ENCODE results near the gene LTO1. TPM values are rescaled to one million over a fixed set of nuclear protein-coding genes. Genes with fewer than 3 reads are reported as not detected.

LTO1 gene
- polyA plus RNA-seq, 1 of the 3 experiments (the other 2 are of a cell fraction): 30.8 TPM

DNA sequence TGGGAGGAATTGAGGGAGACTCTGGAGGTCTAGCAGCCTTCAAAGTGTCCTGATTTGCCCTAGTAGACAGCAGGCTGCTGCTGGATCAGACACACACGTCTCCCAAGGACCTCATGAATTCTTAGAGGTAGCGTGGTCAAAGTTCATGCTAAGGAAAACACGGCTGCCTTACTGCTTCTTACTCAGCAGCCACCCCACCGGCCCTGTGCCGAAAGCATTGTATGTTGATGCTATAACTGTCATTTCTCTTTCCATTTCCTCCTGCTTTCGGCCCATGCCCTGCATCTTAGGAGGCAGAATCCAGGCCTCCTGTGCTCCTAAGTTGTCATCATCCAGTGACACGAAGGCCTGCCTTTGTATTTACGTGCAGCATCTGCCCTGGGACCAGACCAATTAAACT lies 44.7 kb downstream of the LTO1 start:
- POLR2A ChIA-PET: no interaction called here
- WGBS (ENCODE audit: low lambda C conversion rate): 63% methylated on average over 8 of the region's 8 CpGs
- CTCF ChIA-PET: no interaction called here

DNA sequence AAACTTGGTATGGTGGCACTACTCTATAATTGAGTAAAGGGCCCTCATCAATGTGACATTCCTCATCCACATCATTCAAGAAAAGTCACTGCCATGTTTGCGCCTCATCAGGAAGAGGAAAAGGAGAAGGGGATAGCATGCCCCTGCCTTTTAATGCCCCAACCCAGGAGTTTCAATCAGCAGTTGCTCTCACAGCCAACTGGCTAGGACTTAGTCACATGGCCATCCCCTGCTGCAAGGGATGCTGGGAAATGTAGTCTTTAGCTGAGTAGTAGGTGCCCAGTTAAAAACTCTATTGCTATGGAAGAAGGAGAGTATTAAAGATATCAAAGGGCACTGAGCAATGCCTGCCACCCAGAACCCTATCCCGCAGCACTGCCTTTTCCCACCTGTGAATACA lies 45.1 kb downstream of the LTO1 start:
- Histone ChIP-seq H3F3A (replicated peaks; ENCODE audit: insufficient read depth) (no peaks in the 10 kb centered on the region), H3K4me3 (ENCODE audit: low read depth in 2 of 2, low read length in 1 of 2) (no peak overlapping the region), H4K20me1 (ENCODE audit: insufficient read depth) (no peaks in the 10 kb centered on the region), H3K36me3 (replicated peaks in 1 of 2; ENCODE audit: control insufficient read depth in 1 of 2, insufficient read depth in 2 of 2, low read length in 1 of 2) (no peaks in the 10 kb centered on the region), H2AFZ (ENCODE audit: low read depth) (no peak overlapping the region), H3K27me3 (ENCODE audit: insufficient read depth) (no peaks in the 10 kb centered on the region), H3K9me2 (no peaks in the 10 kb centered on the region), H3K9me3 (no peaks in the 10 kb centered on the region; the same call in 1 of the 2 replicates), H3K27ac (ENCODE audit: low read depth in 2 of 2, low read length in 1 of 2) (no peak overlapping the region), H3K4me2 (no peak overlapping the region), H3K79me2 (ENCODE audit: insufficient read depth) (no peaks in the 10 kb centered on the region), H3K9ac (no peak overlapping the region), H3K4me1 (ENCODE audit: control insufficient read depth in 1 of 2, insufficient read depth in 2 of 2, low read depth in 1 of 2, low read length in 1 of 2) (peaks cover 2 to 12% of the 10 kb centered on the region in 2 experiments; a peak in 3 of 4 replicates)
- no peak for DNase-seq
- CTCF ChIA-PET: no interaction called here
- TF ChIP-seq SIN3A (IDR thresholded peaks at IDR 0.05; ENCODE audit: borderline replicate concordance, low read depth, low read length) (no peak), RCOR1 (IDR thresholded peaks at IDR 0.05; ENCODE audit: low read length) (no peak), NFIC (IDR thresholded peaks at IDR 0.05; ENCODE audit: borderline replicate concordance) (no peak), CHD2 (IDR thresholded peaks at IDR 0.05; ENCODE audit: low read length, partially characterized antibody) (no peak), TEAD4 (IDR thresholded peaks at IDR 0.05; ENCODE audit: borderline replicate concordance, insufficient read depth) (no peak)
- TF ChIP-seq, protein P1, sequence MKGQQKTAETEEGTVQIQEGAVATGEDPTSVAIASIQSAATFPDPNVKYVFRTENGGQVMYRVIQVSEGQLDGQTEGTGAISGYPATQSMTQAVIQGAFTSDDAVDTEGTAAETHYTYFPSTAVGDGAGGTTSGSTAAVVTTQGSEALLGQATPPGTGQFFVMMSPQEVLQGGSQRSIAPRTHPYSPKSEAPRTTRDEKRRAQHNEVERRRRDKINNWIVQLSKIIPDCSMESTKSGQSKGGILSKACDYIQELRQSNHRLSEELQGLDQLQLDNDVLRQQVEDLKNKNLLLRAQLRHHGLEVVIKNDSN (IDR thresholded peaks at IDR 0.05; ENCODE audit: borderline replicate concordance, low read depth): peak; percentile 80; the same call in 1 of the 2 replicates
- TF ChIP-seq, protein P2, sequence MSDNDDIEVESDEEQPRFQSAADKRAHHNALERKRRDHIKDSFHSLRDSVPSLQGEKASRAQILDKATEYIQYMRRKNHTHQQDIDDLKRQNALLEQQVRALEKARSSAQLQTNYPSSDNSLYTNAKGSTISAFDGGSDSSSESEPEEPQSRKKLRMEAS (IDR thresholded peaks at IDR 0.05; ENCODE audit: low read depth): no peak
- POLR2A ChIA-PET: no interaction called here
- 83% methylated on average over 2 of the region's 2 CpGs for WGBS (ENCODE audit: low lambda C conversion rate)

More for the DNA sequence above, 44.7 kb downstream of the LTO1 start:
- Histone ChIP-seq H3K9ac (no peak overlapping the region), H3K36me3 (replicated peaks in 1 of 2; ENCODE audit: control insufficient read depth in 1 of 2, insufficient read depth in 2 of 2, low read length in 1 of 2) (no peaks in the 10 kb centered on the region), H3K79me2 (ENCODE audit: insufficient read depth) (no peaks in the 10 kb centered on the region), H3K4me1 (ENCODE audit: control insufficient read depth in 1 of 2, insufficient read depth in 2 of 2, low read depth in 1 of 2, low read length in 1 of 2) (peaks cover 0 to 15% of the 10 kb centered on the region in 2 experiments; a peak in 3 of 4 replicates), H3K27me3 (ENCODE audit: insufficient read depth) (no peaks in the 10 kb centered on the region), H3K4me3 (ENCODE audit: low read depth in 2 of 2, low read length in 1 of 2) (no peak overlapping the region), H3K9me2 (no peaks in the 10 kb centered on the region), H4K20me1 (ENCODE audit: insufficient read depth) (no peaks in the 10 kb centered on the region), H3F3A (replicated peaks; ENCODE audit: insufficient read depth) (no peaks in the 10 kb centered on the region), H3K27ac (ENCODE audit: low read depth in 2 of 2, low read length in 1 of 2) (no peak overlapping the region), H3K4me2 (no peak overlapping the region), H2AFZ (ENCODE audit: low read depth) (no peak overlapping the region), H3K9me3 (no peaks in the 10 kb centered on the region; the same call in 1 of the 2 replicates)
- DNase-seq: no peak
- TF ChIP-seq RCOR1 (IDR thresholded peaks at IDR 0.05; ENCODE audit: low read length) (no peak), NRF1 (IDR thresholded peaks at IDR 0.05; ENCODE audit: low read depth, low read length) (no peak), FOSL2 (IDR thresholded peaks at IDR 0.05; ENCODE audit: borderline replicate concordance, low read depth) (no peak), TEAD4 (IDR thresholded peaks at IDR 0.05; ENCODE audit: borderline replicate concordance, insufficient read depth) (no peak), CTCF (IDR thresholded peaks at IDR 0.05) (no peak), GABPA (IDR thresholded peaks at IDR 0.05; ENCODE audit: low read depth) (no peak), RXRA (IDR thresholded peaks at IDR 0.05; ENCODE audit: borderline replicate concordance, low read depth) (no peak), USF2 (IDR thresholded peaks at IDR 0.05; ENCODE audit: borderline replicate concordance, low read depth, low read length) (no peak), RAD21 (IDR thresholded peaks at IDR 0.05; ENCODE audit: low read length) (no peak)
- TF ChIP-seq, protein P3, sequence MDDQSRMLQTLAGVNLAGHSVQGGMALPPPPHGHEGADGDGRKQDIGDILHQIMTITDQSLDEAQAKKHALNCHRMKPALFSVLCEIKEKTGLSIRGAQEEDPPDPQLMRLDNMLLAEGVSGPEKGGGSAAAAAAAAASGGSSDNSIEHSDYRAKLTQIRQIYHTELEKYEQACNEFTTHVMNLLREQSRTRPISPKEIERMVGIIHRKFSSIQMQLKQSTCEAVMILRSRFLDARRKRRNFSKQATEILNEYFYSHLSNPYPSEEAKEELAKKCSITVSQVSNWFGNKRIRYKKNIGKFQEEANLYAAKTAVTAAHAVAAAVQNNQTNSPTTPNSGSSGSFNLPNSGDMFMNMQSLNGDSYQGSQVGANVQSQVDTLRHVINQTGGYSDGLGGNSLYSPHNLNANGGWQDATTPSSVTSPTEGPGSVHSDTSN (IDR thresholded peaks at IDR 0.05): no peak
